HG02759 (cell line): ENCODE measurements around the gene CRYBG1.

ENCODE experiments used
- ATAC-seq: cut with Tn5 transposase; IDR thresholded peaks from one replicate; pipeline ENCODE4 v1.9.1; 2021; ENCODE audit warnings: mild to moderate bottlenecking, moderate library complexity; ENCODE audit not compliant: unreplicated experiment

The CRYBG1 gene

DNA sequence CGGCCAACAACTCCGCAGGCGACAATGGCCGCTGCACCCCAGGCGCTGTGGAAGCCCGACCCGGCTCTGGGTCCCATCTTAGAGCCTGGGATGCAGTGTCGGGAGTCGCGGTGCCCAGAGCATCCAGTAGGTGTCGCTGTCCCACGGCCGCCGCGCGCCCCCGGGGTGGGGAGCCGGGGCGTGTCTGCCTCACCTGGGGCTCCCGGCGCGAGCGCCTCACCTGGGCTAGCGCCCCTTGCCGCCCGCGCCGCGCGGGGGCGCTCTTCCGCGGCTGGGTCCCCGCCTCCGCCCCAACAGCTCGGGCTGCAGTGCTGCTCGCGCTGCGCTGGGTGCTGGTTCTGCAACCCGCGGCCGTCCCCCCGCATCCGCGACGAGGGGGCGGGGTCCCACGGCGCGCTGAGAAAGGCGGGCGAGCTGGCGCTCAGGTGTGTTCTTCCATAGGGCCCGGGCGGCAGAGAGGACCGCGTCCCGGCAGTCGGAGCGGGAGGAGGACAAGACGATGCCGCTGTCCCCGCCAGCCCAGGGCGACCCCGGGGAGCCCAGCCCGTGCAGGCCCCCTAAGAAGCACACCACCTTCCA is at the start of gene CRYBG1:
CRYBG1 (plus strand) TSS at position 308 of the 579 bp plus-strand sequence; CDS start at position 500, 192 bp downstream.
- peak; percentile 79 for ATAC-seq

DNA sequence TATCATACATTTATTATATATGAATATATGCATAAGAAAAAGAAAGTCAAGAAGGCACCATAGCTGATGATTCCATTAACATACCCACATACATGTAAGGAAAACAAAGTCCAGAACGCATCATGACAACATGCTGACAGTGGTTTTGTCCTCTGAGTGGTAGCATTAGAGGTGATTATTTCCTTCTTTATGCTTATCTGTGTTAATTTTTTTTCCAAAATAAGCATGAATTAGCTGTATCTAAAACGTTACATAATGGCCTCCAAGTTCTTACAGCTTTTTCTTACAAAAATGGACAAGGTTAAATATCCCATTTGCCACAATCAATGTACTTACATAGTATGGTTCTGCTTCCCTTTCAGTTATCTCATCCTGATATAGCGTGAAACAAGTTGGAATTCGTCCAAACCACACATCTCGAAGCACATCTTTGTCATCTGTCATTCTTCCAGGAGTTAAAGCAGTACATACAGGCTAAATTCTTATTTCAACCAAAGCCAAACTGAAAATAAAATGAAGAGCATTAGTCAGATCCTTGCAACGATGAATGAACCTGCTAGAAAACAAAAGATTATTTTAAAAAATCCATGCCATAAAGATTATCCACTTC is 44.6 kb upstream of the CRYBG1 start:
- ATAC-seq, result no peak

- no peak for ATAC-seq
Observed at GRCh38 chr6:106316375-106316766, 44.1 kb upstream of the CRYBG1 start.

GRCh38 chr6:106318061-106318460 is 42.5 kb upstream of the CRYBG1 start:
- no peak for ATAC-seq

DNA sequence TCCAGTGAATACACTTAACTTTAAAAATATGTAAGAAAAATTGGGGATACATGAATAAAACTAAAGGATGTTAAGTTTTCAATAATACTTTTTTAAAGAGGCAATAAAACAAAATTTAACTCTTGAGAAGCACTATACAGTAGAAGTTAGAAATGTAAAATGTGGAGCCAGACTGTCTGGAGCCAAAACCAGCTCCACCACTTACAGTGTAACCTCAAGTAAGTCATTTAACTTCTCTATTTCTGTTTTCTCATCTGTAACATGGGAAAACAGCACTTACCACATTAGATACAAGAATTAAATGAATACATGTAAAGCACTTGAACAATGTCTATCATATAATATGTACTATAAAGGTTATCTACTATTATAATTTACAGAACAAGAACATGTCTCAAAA is 41.7 kb upstream of the CRYBG1 start:
- no peak for ATAC-seq

DNA sequence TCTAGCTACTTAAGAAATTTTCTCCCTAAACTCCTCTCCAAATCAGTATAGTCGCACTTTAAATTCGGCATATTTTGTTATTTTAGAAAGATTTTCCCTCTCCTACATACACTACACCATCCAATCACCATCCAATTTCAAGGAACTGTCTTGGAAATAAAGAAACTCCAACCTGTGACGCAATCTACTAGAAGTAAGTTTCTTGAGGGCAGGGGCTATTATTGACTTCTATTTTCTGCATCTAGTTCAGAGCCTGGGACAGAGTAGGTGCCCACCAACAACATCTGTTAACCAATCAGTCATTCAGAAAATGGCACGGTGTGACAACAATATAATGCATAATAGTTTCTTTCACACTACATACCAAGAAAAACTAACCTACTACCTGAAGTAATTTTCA is 38.6 kb upstream of the CRYBG1 start:
- ATAC-seq, result no peak

GRCh38 chr6:106324726-106325335 is 35.7 kb upstream of the CRYBG1 start:
- no peak for ATAC-seq

GRCh38 chr6:106325336-106326178 is 35.0 kb upstream of the CRYBG1 start, which contains the start of gene ATG5:
Gene ATG5, minus strand, starts transcription at chr6:106325760. Its CDS starts 9,552 bp downstream, at chr6:106316208.
- peak; percentile 96 for ATAC-seq

- ATAC-seq, result peak; percentile 61
Observed at GRCh38 chr6:106334646-106335448, 25.7 kb upstream of the CRYBG1 start.

DNA sequence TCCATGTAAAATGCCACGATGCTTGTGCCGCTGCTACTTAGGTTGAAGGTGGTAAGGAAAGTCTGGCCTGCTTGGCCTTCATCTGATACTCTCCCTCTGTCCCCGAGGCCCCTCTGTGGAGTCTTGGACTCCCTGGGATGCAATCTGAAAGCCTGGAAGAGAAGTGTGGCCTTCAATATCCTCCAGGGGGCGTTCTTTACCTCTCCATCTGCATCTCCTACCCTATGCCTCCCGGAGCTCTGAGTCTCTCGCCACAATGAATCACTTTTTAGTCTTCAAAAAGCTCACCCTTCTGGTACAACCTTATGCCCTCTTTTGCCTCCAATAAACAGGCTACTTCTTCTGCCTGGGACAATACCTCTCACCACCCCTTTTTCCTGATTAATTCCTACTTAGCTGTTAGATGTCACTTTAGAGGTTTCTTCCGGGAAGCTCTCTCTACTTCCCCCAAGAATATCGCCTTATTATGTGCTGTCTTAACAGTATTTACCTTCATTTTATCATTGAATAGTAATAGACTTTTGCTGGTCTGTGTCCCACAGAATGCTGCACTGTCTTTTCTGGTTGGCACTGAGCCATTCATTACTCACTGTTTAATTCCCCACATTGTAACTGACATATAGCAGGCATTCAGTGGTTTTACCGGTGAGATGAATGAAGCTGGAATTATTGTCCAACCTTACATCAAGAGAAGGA is 21.0 kb upstream of the CRYBG1 start:
- ATAC-seq, result peak; percentile 84

DNA sequence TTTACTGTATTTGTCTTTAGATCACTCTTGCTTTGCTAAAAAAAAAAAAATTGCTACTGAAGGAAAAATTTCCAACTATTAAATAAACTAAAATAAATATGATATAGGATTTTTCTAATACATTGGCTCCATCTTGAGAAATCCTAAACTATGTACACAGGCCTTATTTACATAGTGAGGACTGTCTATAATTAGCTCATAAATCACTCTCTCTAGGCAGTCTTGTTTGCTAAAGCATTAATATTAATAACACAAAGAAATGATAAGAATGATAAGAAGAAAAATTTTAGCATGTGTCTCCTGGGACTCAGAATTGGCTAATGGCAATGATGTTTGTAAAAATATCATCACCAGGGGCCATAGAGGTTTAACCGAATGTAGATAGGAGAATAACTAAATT is 13.3 kb upstream of the CRYBG1 start:
- no peak for ATAC-seq

- ATAC-seq, result no peak
Observed at GRCh38 chr6:106356378-106356777, 4.1 kb upstream of the CRYBG1 start.

GRCh38 chr6:106359959-106360409 is 533 bp upstream of the CRYBG1 start:
- no peak for ATAC-seq

DNA sequence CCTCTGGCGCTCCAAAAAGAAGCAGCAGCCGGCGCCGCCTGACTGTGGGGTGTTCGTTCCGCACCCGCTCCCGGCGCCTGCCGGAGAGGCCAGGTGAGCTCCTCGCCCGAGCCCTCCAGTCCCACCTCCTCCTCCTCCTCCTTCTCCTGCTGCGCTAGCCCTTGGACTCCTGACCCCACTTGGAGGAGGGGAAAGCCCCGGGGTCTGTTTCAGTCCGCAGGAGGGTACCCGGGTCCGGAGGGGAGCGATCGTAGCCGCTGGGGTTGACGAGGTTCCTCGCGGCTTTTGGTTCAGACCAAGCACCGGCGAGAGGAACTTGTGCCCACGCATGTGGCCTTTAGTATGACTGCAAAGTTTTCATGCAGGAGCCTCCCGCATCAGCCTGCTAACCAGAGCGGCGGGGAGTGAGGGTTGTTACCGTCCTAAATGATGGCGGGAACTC is 493 bp downstream of the CRYBG1 start:
- peak; percentile 54 for ATAC-seq

- ATAC-seq, result no peak
Observed at GRCh38 chr6:106363401-106364138, 3.1 kb downstream of the CRYBG1 start.

GRCh38 chr6:106369739-106370138 is 9.2 kb downstream of the CRYBG1 start:
- ATAC-seq, result no peak

- ATAC-seq, result no peak
Observed at GRCh38 chr6:106370639-106371038, 10.1 kb downstream of the CRYBG1 start.

- ATAC-seq, result no peak
Observed at GRCh38 chr6:106372838-106373501, 12.5 kb downstream of the CRYBG1 start.
